K562 (cell line): ENCODE measurements around the gene SMCO3. TPM values are rescaled to one million over a fixed set of nuclear protein-coding genes. Genes with fewer than 3 reads are reported as not detected.

Source experiments
- EZH2 ChIP-seq: IDR thresholded peaks from 2 replicates; pipeline ENCODE4 v1.6.1; 2012; ENCODE audit warnings: low read depth, mild to moderate bottlenecking, inconsistent platforms, low read length, borderline replicate concordance
- FOS ChIP-seq: IDR thresholded peaks from 3 replicates; pipeline ENCODE4 v1.6.1; 2011; ENCODE audit not compliant: insufficient read length; ENCODE audit errors: extremely low read depth
- HMGN3 ChIP-seq: IDR thresholded peaks from 2 replicates; pipeline ENCODE4 v1.6.1; 2011; ENCODE audit warnings: borderline replicate concordance, low read depth, mild to moderate bottlenecking, mixed read lengths, low read length; ENCODE audit not compliant: insufficient read length; ENCODE audit errors: extremely low read depth
- JUN ChIP-seq, 2 experiments: sonication (generic) in 1 of 2; formaldehyde crosslinking in 1 of 2; IDR thresholded peaks; 2 replicates each; pipeline versions ENCODE4 v1.6.1 to v1.8.0; 2012 to 2022; ENCODE audit warnings: borderline replicate concordance in 2 of 2, mild to moderate bottlenecking in 2 of 2, improper control_type of control experiment in 1 of 2, low read depth in 1 of 2, low read length in 1 of 2, missing genetic modification reagents in 1 of 2
- JUND ChIP-seq, 2 experiments: IDR thresholded peaks; 2 replicates in 1 of 2; 3 replicates in 1 of 2; pipeline ENCODE4 v1.6.1; 2011; ENCODE audit warnings: borderline replicate concordance in 2 of 2, low read depth in 2 of 2, low read length in 2 of 2, improper control_type of control experiment in 1 of 2, missing biosample characterization in 1 of 2, missing genetic modification characterization in 1 of 2, missing genetic modification reagents in 1 of 2
- MEIS2 ChIP-seq: fragments of 450-650 bp; IDR thresholded peaks from 2 replicates; pipeline ENCODE4 v1.6.1; 2014; ENCODE audit warnings: mild to moderate bottlenecking; ENCODE audit not compliant: partially characterized antibody
- polyA plus RNA-seq, 8 experiments: library from polyadenylated mRNA; depleted of rRNA in 4 of 8; stranded (reverse) in 5 of 8; unstranded in 3 of 8; fragments of >200 nt; fragmentation: Nextera tagmentation in 2 of 8; fragmentation: Illumina TruSeq in 1 of 8; extraction: Ambion mirVana in 2 of 8; extraction: Trizol in 1 of 8; gene quantifications; 2 replicates each; pipeline versions ENCODE4 v1.2.1 to v1.2.3, GENCODE V29; 2011 to 2014; ENCODE audit warnings: inconsistent platforms in 1 of 8, missing spikeins in 1 of 8
- total RNA-seq, 7 experiments: library from RNA; depleted of rRNA in 6 of 7; stranded (reverse); fragments of >200 nt in 6 of 7; fragmentation: Illumina TruSeq in 2 of 7; extraction: Trizol in 2 of 7; gene quantifications; 2 replicates each; pipeline versions ENCODE4 v1.2.1 to v1.2.3, GENCODE V29; 2011 to 2021; ENCODE audit warnings: low replicate concordance in 1 of 7
- TF ChIP-seq, protein P1 (sequence below): fragments of 200-800 bp; sonication (Bioruptor generic); IDR thresholded peaks from 2 replicates; pipeline ENCODE4 v1.6.1; 2017; ENCODE audit warnings: missing genetic modification characterization, missing compliant biosample characterization
- TF ChIP-seq, protein P2 (sequence below), 2 experiments: fragments of 450-650 bp in 1 of 2; sonication (generic) in 1 of 2; formaldehyde crosslinking in 1 of 2; IDR thresholded peaks in 1 of 2; conservative IDR thresholded peaks in 1 of 2; 2 replicates each; pipeline versions ENCODE4 v1.6.1 to v1.8.1; 2016 to 2023; ENCODE audit warnings: mild to moderate bottlenecking in 2 of 2, moderate library complexity in 2 of 2, inconsistent platforms in 1 of 2, missing genetic modification reagents in 1 of 2

SMCO3 gene
- total and polyA plus RNA-seq, 9 of the 15 experiments (the other 6 are each of a cell fraction or from before 2014, with no cell fraction given), result 0.10 to 0.14 TPM; not detected in 7

GRCh38 chr12:14836336-14837210 lies 22.6 kb upstream of the SMCO3 start (continued):
- TF ChIP-seq, protein P1, sequence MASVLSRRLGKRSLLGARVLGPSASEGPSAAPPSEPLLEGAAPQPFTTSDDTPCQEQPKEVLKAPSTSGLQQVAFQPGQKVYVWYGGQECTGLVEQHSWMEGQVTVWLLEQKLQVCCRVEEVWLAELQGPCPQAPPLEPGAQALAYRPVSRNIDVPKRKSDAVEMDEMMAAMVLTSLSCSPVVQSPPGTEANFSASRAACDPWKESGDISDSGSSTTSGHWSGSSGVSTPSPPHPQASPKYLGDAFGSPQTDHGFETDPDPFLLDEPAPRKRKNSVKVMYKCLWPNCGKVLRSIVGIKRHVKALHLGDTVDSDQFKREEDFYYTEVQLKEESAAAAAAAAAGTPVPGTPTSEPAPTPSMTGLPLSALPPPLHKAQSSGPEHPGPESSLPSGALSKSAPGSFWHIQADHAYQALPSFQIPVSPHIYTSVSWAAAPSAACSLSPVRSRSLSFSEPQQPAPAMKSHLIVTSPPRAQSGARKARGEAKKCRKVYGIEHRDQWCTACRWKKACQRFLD (CRISPR knock-in tag), result no peak
- TF ChIP-seq MEIS2 (peak; percentile 7), EZH2 (no peak), JUND (IDR thresholded peaks at IDR 0.05; ENCODE audit: borderline replicate concordance, low read depth, low read length) (peak; percentile 86), JUND (tag; IDR thresholded peaks at IDR 0.05; ENCODE audit: borderline replicate concordance, low read depth, low read length) (peak; percentile 63; the same call in 1 of the 3 replicates), FOS (peak; percentile 25), JUN (IDR thresholded peaks at IDR 0.05; ENCODE audit: borderline replicate concordance, low read depth, low read length) (peak; percentile 69; the same call in 1 of the 2 replicates), JUN (CRISPR knock-in tag; IDR thresholded peaks at IDR 0.05; ENCODE audit: borderline replicate concordance) (no peak), HMGN3 (no peak)
- TF ChIP-seq, protein P2, sequence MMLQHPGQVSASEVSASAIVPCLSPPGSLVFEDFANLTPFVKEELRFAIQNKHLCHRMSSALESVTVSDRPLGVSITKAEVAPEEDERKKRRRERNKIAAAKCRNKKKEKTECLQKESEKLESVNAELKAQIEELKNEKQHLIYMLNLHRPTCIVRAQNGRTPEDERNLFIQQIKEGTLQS (IDR thresholded peaks at IDR 0.05), result peak; percentile 89
- TF ChIP-seq, protein P2 (CRISPR knock-in tag; conservative IDR thresholded peaks at IDR 0.05), result no peak
